ENCODE data around the gene PAFAH1B1. TPM values are rescaled to one million over a fixed set of nuclear protein-coding genes. Genes with fewer than 3 reads are reported as not detected.

PAFAH1B1 gene
- total RNA-seq, 1 experiment from 2014 or later, result 49.1 TPM

DNA sequence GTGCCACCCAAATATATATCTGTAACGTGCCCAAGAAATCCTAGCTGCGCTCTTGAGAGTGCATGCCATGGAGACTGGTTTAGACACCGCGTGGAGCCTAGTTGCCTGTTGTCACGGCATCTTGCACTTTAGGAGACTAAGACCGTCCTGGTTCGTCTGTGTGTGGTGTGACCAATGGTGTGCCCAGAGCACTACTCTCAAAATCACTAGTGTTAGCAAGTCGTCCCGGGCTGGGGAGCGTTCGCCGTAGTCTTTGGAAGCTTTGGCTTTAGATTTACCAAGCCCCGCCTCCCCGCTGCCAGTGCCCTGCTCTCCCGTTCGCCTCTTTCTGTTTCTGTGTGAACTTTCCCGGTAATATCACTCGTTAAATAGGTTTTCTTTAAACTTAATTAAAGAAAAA, 91.1 kb downstream of the PAFAH1B1 start:
- Histone ChIP-seq H3K4me1 (ENCODE audit: insufficient read depth, low read length) (0 out of 2 replicates have a peak, but pooled peaks cover 8% of the 10 kb centered on the region), H3K79me2 (ENCODE audit: low read length) (no peaks in the 10 kb centered on the region), H3K27me3 (ENCODE audit: low read length) (no peaks in the 10 kb centered on the region), H3K36me3 (ENCODE audit: low read depth, low read length) (peaks cover 5% of the 10 kb centered on the region; the same call in 1 of the 2 replicates), H2AFZ (ENCODE audit: low read length) (no peak overlapping the region), H3K9me2 (replicated peaks; ENCODE audit: low read length) (no peaks in the 10 kb centered on the region), H4K20me1 (ENCODE audit: low read length) (no peaks in the 10 kb centered on the region), H3K27ac (ENCODE audit: low read length) (no peak overlapping the region), H3K4me3 (ENCODE audit: low read length) (no peak overlapping the region), H3K9me3 (ENCODE audit: low read length) (no peaks in the 10 kb centered on the region), H3F3A (ENCODE audit: low read length, unreplicated experiment) (peaks cover 5% of the 10 kb centered on the region), H3K4me2 (ENCODE audit: low read length) (no peak overlapping the region), H3K9ac (ENCODE audit: low read length) (no peak overlapping the region)
- BruUV-seq (replicated peaks), result no TSS peak
- TF ChIP-seq, protein P1, sequence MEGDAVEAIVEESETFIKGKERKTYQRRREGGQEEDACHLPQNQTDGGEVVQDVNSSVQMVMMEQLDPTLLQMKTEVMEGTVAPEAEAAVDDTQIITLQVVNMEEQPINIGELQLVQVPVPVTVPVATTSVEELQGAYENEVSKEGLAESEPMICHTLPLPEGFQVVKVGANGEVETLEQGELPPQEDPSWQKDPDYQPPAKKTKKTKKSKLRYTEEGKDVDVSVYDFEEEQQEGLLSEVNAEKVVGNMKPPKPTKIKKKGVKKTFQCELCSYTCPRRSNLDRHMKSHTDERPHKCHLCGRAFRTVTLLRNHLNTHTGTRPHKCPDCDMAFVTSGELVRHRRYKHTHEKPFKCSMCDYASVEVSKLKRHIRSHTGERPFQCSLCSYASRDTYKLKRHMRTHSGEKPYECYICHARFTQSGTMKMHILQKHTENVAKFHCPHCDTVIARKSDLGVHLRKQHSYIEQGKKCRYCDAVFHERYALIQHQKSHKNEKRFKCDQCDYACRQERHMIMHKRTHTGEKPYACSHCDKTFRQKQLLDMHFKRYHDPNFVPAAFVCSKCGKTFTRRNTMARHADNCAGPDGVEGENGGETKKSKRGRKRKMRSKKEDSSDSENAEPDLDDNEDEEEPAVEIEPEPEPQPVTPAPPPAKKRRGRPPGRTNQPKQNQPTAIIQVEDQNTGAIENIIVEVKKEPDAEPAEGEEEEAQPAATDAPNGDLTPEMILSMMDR (conservative IDR thresholded peaks at IDR 0.05; ENCODE audit: low read depth, low read length), result no peak
- no peak for TF ChIP-seq EZH2 (IDR thresholded peaks at IDR 0.05; ENCODE audit: low read length, unreplicated experiment)
- TF ChIP-seq EZH2phosphoT487 (IDR thresholded peaks at IDR 0.05; ENCODE audit: borderline replicate concordance, low read length), result no peak
- ChIA-PET CTCF (no interaction called here), POLR2A (ENCODE audit: unreplicated experiment) (no interaction called here)
- intact Hi-C loops (cut with micrococcal nuclease), result no loop called here
- ATAC-seq (no peak), DNase-seq (no peak)

DNA sequence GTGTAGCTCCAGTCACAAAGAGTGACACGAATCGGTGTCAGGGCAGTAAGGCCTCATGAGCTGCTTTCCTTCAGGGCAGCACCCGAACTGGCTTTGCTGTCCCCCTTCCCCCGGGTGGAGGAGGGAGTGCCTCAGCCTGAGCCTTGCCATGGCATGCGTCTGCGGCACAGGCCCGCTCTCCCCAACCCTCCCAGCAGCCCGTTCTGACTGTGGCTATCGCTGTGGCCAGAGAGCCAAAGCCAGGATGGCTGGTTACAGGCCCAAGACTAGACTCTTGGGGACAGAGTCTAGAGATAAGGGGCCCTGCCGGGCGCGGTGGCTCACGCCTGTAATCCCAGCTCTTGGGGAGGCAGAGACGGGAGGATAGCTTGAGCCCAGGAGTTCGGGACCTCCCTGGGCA, 92.2 kb downstream of the PAFAH1B1 start:
- intact Hi-C loops (cut with micrococcal nuclease), result no loop called here
- Histone ChIP-seq H3K79me2 (ENCODE audit: low read length) (no peaks in the 10 kb centered on the region), H3K9ac (ENCODE audit: low read length) (no peak overlapping the region), H3K4me1 (ENCODE audit: insufficient read depth, low read length) (0 out of 2 replicates have a peak, but pooled peaks cover 8% of the 10 kb centered on the region), H3K27me3 (ENCODE audit: low read length) (no peaks in the 10 kb centered on the region), H3F3A (ENCODE audit: low read length, unreplicated experiment) (peaks cover 5% of the 10 kb centered on the region), H3K27ac (ENCODE audit: low read length) (no peak overlapping the region), H2AFZ (ENCODE audit: low read length) (no peak overlapping the region), H3K4me3 (ENCODE audit: low read length) (no peak overlapping the region), H4K20me1 (ENCODE audit: low read length) (no peaks in the 10 kb centered on the region), H3K36me3 (ENCODE audit: low read depth, low read length) (no peaks in the 10 kb centered on the region; the same call in 1 of the 2 replicates), H3K9me2 (replicated peaks; ENCODE audit: low read length) (no peaks in the 10 kb centered on the region), H3K9me3 (ENCODE audit: low read length) (no peaks in the 10 kb centered on the region), H3K4me2 (ENCODE audit: low read length) (no peak overlapping the region)
- CTCF ChIA-PET, result no interaction called here
- DNase-seq, result no peak
- TF ChIP-seq, protein P1 (conservative IDR thresholded peaks at IDR 0.05; ENCODE audit: low read depth, low read length), result no peak
- TF ChIP-seq EZH2phosphoT487 (IDR thresholded peaks at IDR 0.05; ENCODE audit: borderline replicate concordance, low read length), result no peak
- no peak for TF ChIP-seq EZH2 (IDR thresholded peaks at IDR 0.05; ENCODE audit: low read length, unreplicated experiment)
- POLR2A ChIA-PET (ENCODE audit: unreplicated experiment), result interaction anchor here (0.6 kb wide), 1 partner anchor 9 kb away, joined by 9 read pairs; no protein-coding TSS in a partner anchor
- ATAC-seq, result no peak
- BruUV-seq (replicated peaks), result no TSS peak

DNA sequence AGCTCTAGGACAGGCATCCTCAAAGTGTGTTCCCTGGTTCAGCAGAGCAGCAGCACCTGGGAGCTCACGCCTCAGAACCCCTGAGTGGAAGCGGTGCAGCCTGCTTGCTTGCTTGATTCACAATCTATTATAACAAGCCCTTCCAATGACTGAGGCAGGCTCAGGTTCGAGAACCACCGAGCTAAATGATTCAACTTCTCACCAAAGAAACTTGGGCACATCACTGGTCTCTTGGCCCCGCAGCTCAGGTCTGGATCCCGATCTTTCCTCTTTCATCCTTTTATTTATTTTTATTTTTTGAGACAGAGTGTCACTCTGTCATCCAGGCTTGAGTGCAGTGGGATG, 93.6 kb downstream of the PAFAH1B1 start:
- Histone ChIP-seq H3K27ac (ENCODE audit: low read length) (no peak overlapping the region), H3K9ac (ENCODE audit: low read length) (no peak overlapping the region), H3K9me3 (ENCODE audit: low read length) (no peaks in the 10 kb centered on the region), H2AFZ (ENCODE audit: low read length) (no peak overlapping the region), H3K27me3 (ENCODE audit: low read length) (no peaks in the 10 kb centered on the region), H3K4me1 (ENCODE audit: insufficient read depth, low read length) (0 out of 2 replicates have a peak, but pooled peaks cover 8% of the 10 kb centered on the region), H4K20me1 (ENCODE audit: low read length) (no peaks in the 10 kb centered on the region), H3K36me3 (ENCODE audit: low read depth, low read length) (no peaks in the 10 kb centered on the region; the same call in 1 of the 2 replicates), H3K9me2 (replicated peaks; ENCODE audit: low read length) (no peaks in the 10 kb centered on the region), H3K79me2 (ENCODE audit: low read length) (no peaks in the 10 kb centered on the region), H3F3A (ENCODE audit: low read length, unreplicated experiment) (peaks cover 5% of the 10 kb centered on the region), H3K4me2 (ENCODE audit: low read length) (no peak overlapping the region), H3K4me3 (ENCODE audit: low read length) (no peak overlapping the region)
- POLR2A ChIA-PET (ENCODE audit: unreplicated experiment), result interaction anchor here (0.8 kb wide), 1 partner anchor 9 kb away, joined by 7 read pairs; no protein-coding TSS in a partner anchor
- BruUV-seq (replicated peaks), result no TSS peak
- TF ChIP-seq EZH2 (IDR thresholded peaks at IDR 0.05; ENCODE audit: low read length, unreplicated experiment) (no peak), EZH2phosphoT487 (IDR thresholded peaks at IDR 0.05; ENCODE audit: borderline replicate concordance, low read length) (no peak)
- TF ChIP-seq, protein P1 (conservative IDR thresholded peaks at IDR 0.05; ENCODE audit: low read depth, low read length), result no peak
- intact Hi-C loops (cut with micrococcal nuclease), result no loop called here
- no peak for ATAC-seq
- CTCF ChIA-PET, result no interaction called here
- no peak for DNase-seq

Data from PC-3 (cell line).